H9 (cell line): Measurements from ENCODE around the gene XPR1. TPM values are rescaled to one million over a fixed set of nuclear protein-coding genes. Genes with fewer than 3 reads are reported as not detected.

Experiments
- DNase-seq: peaks from one replicate; pipeline ENCODE4 v3.0.0-alpha.2; 2017
- H2AFZ ChIP-seq: one replicate; pipeline ENCODE4 v1.6.1; 2013; ENCODE audit warnings: mild to moderate bottlenecking, low read length, control low read depth, moderate library complexity
- H2AK5ac ChIP-seq: 2 replicates; pipeline ENCODE4 v1.6.1; 2013; ENCODE audit warnings: low read length, control low read depth, mixed read lengths; ENCODE audit not compliant: insufficient read length
- H2BK120ac ChIP-seq: one replicate; pipeline ENCODE4 v1.6.1; 2013; ENCODE audit warnings: low read depth, mild to moderate bottlenecking, low read length, control low read depth, inconsistent platforms; ENCODE audit not compliant: poor library complexity, severe bottlenecking
- H2BK12ac ChIP-seq: 2 replicates; pipeline ENCODE4 v1.6.1; 2013; ENCODE audit warnings: low read length, control low read depth, mixed read lengths, low read depth; ENCODE audit not compliant: insufficient read length
- H2BK15ac ChIP-seq: 2 replicates; pipeline ENCODE4 v1.6.1; 2013; ENCODE audit warnings: low read depth, low read length, control low read depth
- H2BK20ac ChIP-seq: one replicate; pipeline ENCODE4 v1.6.1; 2013; ENCODE audit warnings: low read depth, mild to moderate bottlenecking, low read length, control low read depth, inconsistent platforms; ENCODE audit not compliant: poor library complexity, severe bottlenecking
- H2BK5ac ChIP-seq: 2 replicates; pipeline ENCODE4 v1.6.1; 2013; ENCODE audit warnings: low read length, control low read depth, mixed read lengths; ENCODE audit not compliant: insufficient read length
- H3K14ac ChIP-seq: 2 replicates; pipeline ENCODE4 v1.6.1; 2013; ENCODE audit warnings: low read length, control low read depth; ENCODE audit not compliant: insufficient read depth
- H3K18ac ChIP-seq: 2 replicates; pipeline ENCODE4 v1.6.1; 2013; ENCODE audit warnings: low read depth, mild to moderate bottlenecking, mixed read lengths, low read length, control low read depth; ENCODE audit not compliant: insufficient read length
- H3K23ac ChIP-seq: 2 replicates; pipeline ENCODE4 v1.6.1; 2013; ENCODE audit warnings: low read length, control low read depth, mixed read lengths, low read depth; ENCODE audit not compliant: insufficient read length
- H3K23me2 ChIP-seq: 2 replicates; pipeline ENCODE4 v1.6.1; 2013; ENCODE audit warnings: low read depth, mild to moderate bottlenecking, mixed read lengths, low read length, control low read depth; ENCODE audit not compliant: insufficient read length, poor library complexity, severe bottlenecking
- H3K27ac ChIP-seq: 2 replicates; pipeline ENCODE4 v1.5.1; 2013; ENCODE audit warnings: low read length, control low read depth, mixed read lengths, low read depth; ENCODE audit not compliant: insufficient read length
- H3K27me3 ChIP-seq: 2 replicates; pipeline ENCODE4 v1.6.1; 2013; ENCODE audit warnings: low read length, control low read depth, inconsistent platforms; ENCODE audit not compliant: insufficient read depth
- H3K4ac ChIP-seq: 2 replicates; pipeline ENCODE4 v1.6.1; 2013; ENCODE audit warnings: low read depth, mild to moderate bottlenecking, control low read depth, inconsistent platforms, low read length, moderate library complexity
- H3K4me1 ChIP-seq: 2 replicates; pipeline ENCODE4 v1.6.1; 2013; ENCODE audit warnings: low read length, control low read depth, inconsistent platforms; ENCODE audit not compliant: insufficient read depth
- H3K4me2 ChIP-seq: 2 replicates; pipeline ENCODE4 v1.6.1; 2013; ENCODE audit warnings: low read length, control low read depth, mixed read lengths; ENCODE audit not compliant: insufficient read length, insufficient read depth
- H3K56ac ChIP-seq: 2 replicates; pipeline ENCODE4 v1.6.1; 2013; ENCODE audit warnings: low read depth, mild to moderate bottlenecking, mixed read lengths, low read length, control low read depth; ENCODE audit not compliant: insufficient read length
- H3K79me1 ChIP-seq: 2 replicates; pipeline ENCODE4 v1.6.1; 2013; ENCODE audit warnings: low read depth, mild to moderate bottlenecking, moderate library complexity, low read length, control low read depth, inconsistent platforms; ENCODE audit not compliant: insufficient read depth, poor library complexity, severe bottlenecking
- H3K79me2 ChIP-seq: 2 replicates; pipeline ENCODE4 v1.6.1; 2013; ENCODE audit warnings: low read length, control low read depth, inconsistent platforms; ENCODE audit not compliant: insufficient read depth
- H3K9ac ChIP-seq: 2 replicates; pipeline ENCODE4 v1.6.1; 2013; ENCODE audit warnings: low read length, control low read depth, mixed read lengths; ENCODE audit not compliant: insufficient read length; ENCODE audit errors: extremely low read depth
- H3K9me3 ChIP-seq: one replicate; pipeline ENCODE4 v1.6.1; 2013; ENCODE audit warnings: low read depth, low read length, inconsistent platforms; ENCODE audit not compliant: control insufficient read depth
- H3T11ph ChIP-seq: one replicate; pipeline ENCODE4 v1.6.1; 2013; ENCODE audit warnings: mild to moderate bottlenecking, low read length, control low read depth, inconsistent platforms
- H4K20me1 ChIP-seq: one replicate; pipeline ENCODE4 v1.6.1; 2013; ENCODE audit not compliant: control insufficient read depth, insufficient read length, insufficient read depth
- H4K5ac ChIP-seq: 2 replicates; pipeline ENCODE4 v1.6.1; 2013; ENCODE audit warnings: low read depth, mild to moderate bottlenecking, mixed read lengths, low read length, control low read depth; ENCODE audit not compliant: insufficient read length
- H4K8ac ChIP-seq: replicated peaks from 2 replicates; pipeline ENCODE4 v1.6.1; 2013; ENCODE audit warnings: low read length, control low read depth, mixed read lengths, low read depth; ENCODE audit not compliant: insufficient read length
- H4K91ac ChIP-seq: 2 replicates; pipeline ENCODE4 v1.6.1; 2013; ENCODE audit warnings: low read depth, mild to moderate bottlenecking, moderate library complexity, mixed read lengths, low read length, control low read depth; ENCODE audit not compliant: insufficient read length
- H3K27ac Mint-ChIP-seq, 3 experiments: 2 replicates in 2 of 3; 3 replicates in 1 of 3; pipeline ENCODE4 v1.8.0; 2020 to 2021; ENCODE audit warnings: mixed read lengths in 3 of 3, mild to moderate bottlenecking in 1 of 3, moderate library complexity in 1 of 3
- H3K27me3 Mint-ChIP-seq: 2 replicates; pipeline ENCODE4 v1.8.0; 2021; ENCODE audit warnings: low read depth, mild to moderate bottlenecking, moderate library complexity, mixed read lengths
- H3K36me3 Mint-ChIP-seq, 3 experiments: 2 replicates in 2 of 3; 3 replicates in 1 of 3; pipeline ENCODE4 v1.8.0; 2020 to 2021; ENCODE audit warnings: low read depth in 3 of 3, mixed read lengths in 3 of 3; ENCODE audit not compliant: insufficient read depth in 1 of 3
- H3K4me1 Mint-ChIP-seq, 2 experiments: 2 replicates each; pipeline ENCODE4 v1.8.0; 2020; ENCODE audit warnings: mixed read lengths in 2 of 2
- H3K4me3 Mint-ChIP-seq, 2 experiments: 2 replicates in 1 of 2; 3 replicates in 1 of 2; pipeline ENCODE4 v1.8.0; 2020 to 2021; ENCODE audit warnings: mild to moderate bottlenecking in 2 of 2, mixed read lengths in 2 of 2, moderate library complexity in 1 of 2
- H3K9me3 Mint-ChIP-seq, 2 experiments: 2 replicates in 1 of 2; 3 replicates in 1 of 2; pipeline ENCODE4 v1.8.0; 2020; ENCODE audit warnings: mild to moderate bottlenecking in 2 of 2, mixed read lengths in 2 of 2, moderate library complexity in 1 of 2
- WGBS: extraction: QIAGEN DNeasy Blood & Tissue Kit; methylation state at CpG from one replicate; pipeline ENCODE4 v1.1.7; 2013; ENCODE audit warnings: missing lambda C conversion rate, low lambda C conversion rate, mixed read lengths; ENCODE audit not compliant: insufficient read length; ENCODE audit errors: extremely low coverage; 5-methylcytosine and 5-hydroxymethylcytosine counted together
- total RNA-seq: library from RNA; stranded (reverse); gene quantifications from 2 replicates; pipeline ENCODE4 v1.2.1, GENCODE V29; 2021
- TF ChIP-seq, protein P1 (sequence below): fragments of 200-600 bp; sonication (generic); conservative IDR thresholded peaks from 3 replicates; pipeline ENCODE4 v1.8.0; 2021; ENCODE audit warnings: antibody characterized with exemption, mild to moderate bottlenecking

XPR1 gene
- total RNA-seq, 1 experiment from 2014 or later = 34.1 TPM

DNA sequence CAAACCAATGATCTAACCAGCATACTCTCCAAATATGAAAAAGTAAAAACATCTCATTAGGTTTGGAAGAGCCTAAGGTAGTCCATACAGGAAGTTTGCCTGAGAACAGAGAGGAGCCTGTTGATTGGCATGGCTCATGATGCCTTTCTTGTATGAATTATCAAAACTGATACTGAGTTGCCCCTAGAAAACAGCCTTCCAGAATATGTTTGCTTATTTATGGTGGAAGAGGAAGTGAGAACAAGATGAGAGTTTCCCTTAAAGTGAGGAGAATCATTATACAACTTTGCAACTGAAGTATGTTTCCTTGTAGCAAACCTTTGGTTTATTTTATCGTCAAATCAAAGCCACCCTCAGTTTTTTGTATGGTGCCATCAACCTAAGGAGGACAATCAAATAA is 257.0 kb downstream of the XPR1 start:
- H3K27ac ChIP-seq = no peak overlapping the region
- TF ChIP-seq, protein P1, sequence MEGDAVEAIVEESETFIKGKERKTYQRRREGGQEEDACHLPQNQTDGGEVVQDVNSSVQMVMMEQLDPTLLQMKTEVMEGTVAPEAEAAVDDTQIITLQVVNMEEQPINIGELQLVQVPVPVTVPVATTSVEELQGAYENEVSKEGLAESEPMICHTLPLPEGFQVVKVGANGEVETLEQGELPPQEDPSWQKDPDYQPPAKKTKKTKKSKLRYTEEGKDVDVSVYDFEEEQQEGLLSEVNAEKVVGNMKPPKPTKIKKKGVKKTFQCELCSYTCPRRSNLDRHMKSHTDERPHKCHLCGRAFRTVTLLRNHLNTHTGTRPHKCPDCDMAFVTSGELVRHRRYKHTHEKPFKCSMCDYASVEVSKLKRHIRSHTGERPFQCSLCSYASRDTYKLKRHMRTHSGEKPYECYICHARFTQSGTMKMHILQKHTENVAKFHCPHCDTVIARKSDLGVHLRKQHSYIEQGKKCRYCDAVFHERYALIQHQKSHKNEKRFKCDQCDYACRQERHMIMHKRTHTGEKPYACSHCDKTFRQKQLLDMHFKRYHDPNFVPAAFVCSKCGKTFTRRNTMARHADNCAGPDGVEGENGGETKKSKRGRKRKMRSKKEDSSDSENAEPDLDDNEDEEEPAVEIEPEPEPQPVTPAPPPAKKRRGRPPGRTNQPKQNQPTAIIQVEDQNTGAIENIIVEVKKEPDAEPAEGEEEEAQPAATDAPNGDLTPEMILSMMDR = no peak
- H3K9me3 ChIP-seq = no peaks in the 10 kb centered on the region
- no peak overlapping the region for H2BK5ac ChIP-seq
- no peak overlapping the region for H3K9ac ChIP-seq
- no CpG with 5 or more reads among the region's 1 CpG for WGBS
- no peak overlapping the region for H4K8ac ChIP-seq
- H2BK15ac ChIP-seq = no peak overlapping the region
- no peaks in the 10 kb centered on the region for H3K79me2 ChIP-seq
- Mint-ChIP-seq H3K4me3 (no peak overlapping the region), H3K27me3 (no peaks in the 10 kb centered on the region), H3K36me3 (peaks cover 0 to 6% (median 0%) of the 10 kb centered on the region in 3 experiments; a peak in 2 of 7 replicates), H3K9me3 (no peaks in the 10 kb centered on the region), H3K27ac (no peak overlapping the region), H3K4me1 (peaks cover 0 to 2% of the 10 kb centered on the region in 2 experiments; a peak in 2 of 4 replicates)
- no peak overlapping the region for H2BK12ac ChIP-seq
- H3K56ac ChIP-seq = no peak overlapping the region
- H3K27me3 ChIP-seq = no peaks in the 10 kb centered on the region
- no peak overlapping the region for H2BK120ac ChIP-seq
- H3T11ph ChIP-seq = no peak overlapping the region
- H3K18ac ChIP-seq = no peak overlapping the region
- H4K5ac ChIP-seq = no peak overlapping the region
- no peak overlapping the region for H2AFZ ChIP-seq
- no peak overlapping the region for H3K23ac ChIP-seq
- H3K4me1 ChIP-seq = no peaks in the 10 kb centered on the region
- no peak overlapping the region for H3K4ac ChIP-seq
- H3K23me2 ChIP-seq = no peaks in the 10 kb centered on the region
- H4K20me1 ChIP-seq = no peaks in the 10 kb centered on the region
- no peak overlapping the region for H4K91ac ChIP-seq
- H3K79me1 ChIP-seq = no peaks in the 10 kb centered on the region
- no peak overlapping the region for H2AK5ac ChIP-seq
- DNase-seq = no peak
- H2BK20ac ChIP-seq = no peak overlapping the region
- H3K4me2 ChIP-seq = no peak overlapping the region
- no peak overlapping the region for H3K14ac ChIP-seq
